ENCODE data around the gene MGAT3.

DNA sequence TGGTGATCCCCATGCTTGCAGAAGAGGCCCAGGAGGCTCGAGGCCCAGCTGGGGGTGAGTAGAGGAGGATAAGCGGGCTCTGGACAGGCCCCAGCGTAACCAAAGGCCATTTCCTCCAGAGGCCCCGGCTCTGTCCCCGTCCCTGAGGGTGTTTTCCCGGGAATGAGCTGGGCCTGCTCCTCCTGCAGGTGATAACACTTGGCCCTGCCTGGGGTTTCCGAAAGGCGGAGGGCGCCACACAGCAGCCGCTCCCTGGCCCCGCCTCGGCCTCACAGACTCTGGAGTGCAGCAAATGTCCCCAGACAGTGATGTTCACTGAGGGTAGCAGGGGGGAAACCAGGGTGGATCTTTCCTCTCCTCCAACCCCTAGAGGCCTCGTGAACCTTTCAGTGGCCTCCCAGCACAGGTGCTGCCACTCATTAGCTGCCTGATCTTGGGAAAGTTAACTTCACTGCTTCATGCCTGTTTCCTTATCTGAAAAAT, 10.5 kb upstream of the MGAT3 start:
- TF ChIP-seq SUZ12 (IDR thresholded peaks at IDR 0.05; ENCODE audit: extremely low read depth, insufficient read depth, insufficient read length) (no peak), YY1 (IDR thresholded peaks at IDR 0.05; ENCODE audit: insufficient read depth, insufficient read length) (no peak)

Measured in NT2/D1 (cell line).